ENCODE results near the gene MAP3K3.

GRCh38 chr17:63595132-63595531 is 27.1 kb upstream of the MAP3K3 start:
- no peak for TF ChIP-seq YY1 (tag by site-specific recombination; IDR thresholded peaks at IDR 0.05)
- TF ChIP-seq, protein P1, sequence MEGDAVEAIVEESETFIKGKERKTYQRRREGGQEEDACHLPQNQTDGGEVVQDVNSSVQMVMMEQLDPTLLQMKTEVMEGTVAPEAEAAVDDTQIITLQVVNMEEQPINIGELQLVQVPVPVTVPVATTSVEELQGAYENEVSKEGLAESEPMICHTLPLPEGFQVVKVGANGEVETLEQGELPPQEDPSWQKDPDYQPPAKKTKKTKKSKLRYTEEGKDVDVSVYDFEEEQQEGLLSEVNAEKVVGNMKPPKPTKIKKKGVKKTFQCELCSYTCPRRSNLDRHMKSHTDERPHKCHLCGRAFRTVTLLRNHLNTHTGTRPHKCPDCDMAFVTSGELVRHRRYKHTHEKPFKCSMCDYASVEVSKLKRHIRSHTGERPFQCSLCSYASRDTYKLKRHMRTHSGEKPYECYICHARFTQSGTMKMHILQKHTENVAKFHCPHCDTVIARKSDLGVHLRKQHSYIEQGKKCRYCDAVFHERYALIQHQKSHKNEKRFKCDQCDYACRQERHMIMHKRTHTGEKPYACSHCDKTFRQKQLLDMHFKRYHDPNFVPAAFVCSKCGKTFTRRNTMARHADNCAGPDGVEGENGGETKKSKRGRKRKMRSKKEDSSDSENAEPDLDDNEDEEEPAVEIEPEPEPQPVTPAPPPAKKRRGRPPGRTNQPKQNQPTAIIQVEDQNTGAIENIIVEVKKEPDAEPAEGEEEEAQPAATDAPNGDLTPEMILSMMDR (tag by site-specific recombination; IDR thresholded peaks at IDR 0.05): no peak

All from HEK293 (cell line).